GM23338 (cell line): ENCODE results near the gene MAPK8IP3. TPM values are rescaled to one million over a fixed set of nuclear protein-coding genes. Genes with fewer than 3 reads are reported as not detected.

Experiments used
- ATAC-seq: fragments of 200-7000 bp; cut with Tn5 transposase; 3 replicates; pipeline ENCODE4 v1.9.1; 2020
- DNase-seq: peaks from one replicate; pipeline ENCODE4 v3.0.0-alpha.2; 2015; ENCODE audit warnings: low spot score
- H2AFZ ChIP-seq: fragments of 200-600 bp; sonication (generic); 2 replicates; pipeline ENCODE4 v1.8.0; 2016; ENCODE audit warnings: antibody characterized with exemption, mild to moderate bottlenecking, moderate library complexity
- H3F3A ChIP-seq: fragments of 200-600 bp; sonication (generic); replicated peaks from 2 replicates; pipeline ENCODE4 v1.8.0; 2017; ENCODE audit warnings: antibody characterized with exemption, mixed run types, low read depth
- H3K27ac ChIP-seq: fragments of 200-600 bp; sonication (generic); 2 replicates; pipeline ENCODE4 v1.6.1; 2016; ENCODE audit warnings: low read depth
- H3K27me3 ChIP-seq: fragments of 200-600 bp; sonication (generic); 2 replicates; pipeline ENCODE4 v1.8.0; 2016; ENCODE audit warnings: mild to moderate bottlenecking, mixed run types, moderate library complexity; ENCODE audit not compliant: insufficient read depth
- H3K36me3 ChIP-seq: fragments of 200-600 bp; sonication (generic); 2 replicates; pipeline ENCODE4 v1.8.0; 2016; ENCODE audit warnings: mild to moderate bottlenecking; ENCODE audit not compliant: insufficient read depth
- H3K4me1 ChIP-seq: fragments of 200-600 bp; sonication (generic); 2 replicates; pipeline ENCODE4 v1.8.0; 2016; ENCODE audit warnings: mild to moderate bottlenecking, moderate library complexity; ENCODE audit not compliant: insufficient read depth
- H3K4me2 ChIP-seq: fragments of 200-600 bp; sonication (generic); 2 replicates; pipeline ENCODE4 v1.7.1; 2017; ENCODE audit warnings: mixed run types
- H3K4me3 ChIP-seq: fragments of 200-600 bp; sonication (generic); 2 replicates; pipeline ENCODE4 v1.6.1; 2016; ENCODE audit warnings: mixed run types
- H3K79me2 ChIP-seq: fragments of 200-600 bp; sonication (generic); replicated peaks from 2 replicates; pipeline ENCODE4 v1.8.0; 2017; ENCODE audit warnings: mild to moderate bottlenecking; ENCODE audit not compliant: insufficient read depth
- H3K9me2 ChIP-seq: fragments of 200-600 bp; sonication (generic); 2 replicates; pipeline ENCODE4 v1.8.0; 2017; ENCODE audit not compliant: insufficient read depth
- H4K20me1 ChIP-seq: fragments of 200-600 bp; sonication (generic); replicated peaks from 2 replicates; pipeline ENCODE4 v1.8.0; 2017; ENCODE audit warnings: mild to moderate bottlenecking; ENCODE audit not compliant: insufficient read depth
- H3K27ac Mint-ChIP-seq: 2 replicates; pipeline ENCODE4 v1.8.0; 2020; ENCODE audit warnings: inconsistent platforms, mild to moderate bottlenecking, moderate library complexity, mixed read lengths
- H3K27me3 Mint-ChIP-seq: 3 replicates; pipeline ENCODE4 v1.8.0; 2022; ENCODE audit warnings: low read depth, mild to moderate bottlenecking, moderate library complexity, mixed read lengths, inconsistent platforms; ENCODE audit not compliant: insufficient read depth, poor library complexity
- H3K36me3 Mint-ChIP-seq: 3 replicates; pipeline ENCODE4 v1.8.0; 2021; ENCODE audit warnings: low read depth, mild to moderate bottlenecking, inconsistent platforms, moderate library complexity, mixed read lengths
- H3K4me1 Mint-ChIP-seq: 3 replicates; pipeline ENCODE4 v1.8.0; 2020; ENCODE audit warnings: mild to moderate bottlenecking, inconsistent platforms, mixed read lengths
- H3K4me3 Mint-ChIP-seq: 3 replicates; pipeline ENCODE4 v1.8.0; 2021; ENCODE audit warnings: moderate library complexity, mild to moderate bottlenecking, inconsistent platforms, mixed read lengths
- H3K9me3 Mint-ChIP-seq: 3 replicates; pipeline ENCODE4 v1.8.0; 2020; ENCODE audit warnings: moderate library complexity, mild to moderate bottlenecking, inconsistent platforms, mixed read lengths
- CREB1 ChIP-seq: fragments of 250-450 bp; sonication (Bioruptor Pico); IDR thresholded peaks from 2 replicates; pipeline ENCODE4 v1.5.0; 2020; ENCODE audit warnings: low read depth, mild to moderate bottlenecking, moderate library complexity
- EZH2 ChIP-seq: fragments of 200-600 bp; sonication (generic); IDR thresholded peaks from one replicate; pipeline ENCODE4 v1.8.0; 2017; ENCODE audit warnings: antibody characterized with exemption, mild to moderate bottlenecking, low read depth; ENCODE audit not compliant: unreplicated experiment
- JUNB ChIP-seq: IDR thresholded peaks from one replicate; pipeline ENCODE4 v1.6.1; 2016; ENCODE audit warnings: antibody characterized with exemption; ENCODE audit not compliant: unreplicated experiment
- NANOG ChIP-seq: IDR thresholded peaks from 2 replicates; pipeline ENCODE4 v1.6.1; 2016; ENCODE audit warnings: antibody characterized with exemption, borderline replicate concordance
- STAT1 ChIP-seq: IDR thresholded peaks from one replicate; pipeline ENCODE4 v1.6.1; 2016; ENCODE audit warnings: antibody characterized with exemption; ENCODE audit not compliant: unreplicated experiment
- ZNF114 ChIP-seq: fragments of 250-450 bp; sonication (Bioruptor Pico); IDR thresholded peaks from 2 replicates; pipeline ENCODE4 v1.5.0; 2020; ENCODE audit warnings: mild to moderate bottlenecking, moderate library complexity
- ZNF331 ChIP-seq: fragments of 250-450 bp; sonication (Bioruptor Pico); IDR thresholded peaks from 2 replicates; pipeline ENCODE4 v1.5.0; 2020; ENCODE audit warnings: low read depth, mild to moderate bottlenecking, moderate library complexity
- polyA plus RNA-seq: library from polyadenylated mRNA; unstranded; fragments of >200 nt; fragmentation: Nextera tagmentation; extraction: Ambion mirVana; gene quantifications from 2 replicates; pipeline ENCODE4 v1.2.1, GENCODE V29; 2016
- total RNA-seq: library from RNA; depleted of rRNA; stranded (reverse); fragments of >200 nt; shearing (Covaris generic); gene quantifications from 2 replicates; pipeline ENCODE4 v1.2.3, GENCODE V29; 2014
- TF ChIP-seq, protein P1 (sequence below): IDR thresholded peaks from 2 replicates; pipeline ENCODE4 v1.6.1; 2016; ENCODE audit warnings: antibody characterized with exemption
- TF ChIP-seq, protein P2 (sequence below): fragments of 250-450 bp; sonication (Bioruptor Pico); IDR thresholded peaks from 2 replicates; pipeline ENCODE4 v1.5.0; 2020; ENCODE audit warnings: mild to moderate bottlenecking, moderate library complexity

Gene MAPK8IP3
- total and polyA plus RNA-seq, 2 experiments from 2014 or later, result 11.3 to 58.4 TPM

DNA sequence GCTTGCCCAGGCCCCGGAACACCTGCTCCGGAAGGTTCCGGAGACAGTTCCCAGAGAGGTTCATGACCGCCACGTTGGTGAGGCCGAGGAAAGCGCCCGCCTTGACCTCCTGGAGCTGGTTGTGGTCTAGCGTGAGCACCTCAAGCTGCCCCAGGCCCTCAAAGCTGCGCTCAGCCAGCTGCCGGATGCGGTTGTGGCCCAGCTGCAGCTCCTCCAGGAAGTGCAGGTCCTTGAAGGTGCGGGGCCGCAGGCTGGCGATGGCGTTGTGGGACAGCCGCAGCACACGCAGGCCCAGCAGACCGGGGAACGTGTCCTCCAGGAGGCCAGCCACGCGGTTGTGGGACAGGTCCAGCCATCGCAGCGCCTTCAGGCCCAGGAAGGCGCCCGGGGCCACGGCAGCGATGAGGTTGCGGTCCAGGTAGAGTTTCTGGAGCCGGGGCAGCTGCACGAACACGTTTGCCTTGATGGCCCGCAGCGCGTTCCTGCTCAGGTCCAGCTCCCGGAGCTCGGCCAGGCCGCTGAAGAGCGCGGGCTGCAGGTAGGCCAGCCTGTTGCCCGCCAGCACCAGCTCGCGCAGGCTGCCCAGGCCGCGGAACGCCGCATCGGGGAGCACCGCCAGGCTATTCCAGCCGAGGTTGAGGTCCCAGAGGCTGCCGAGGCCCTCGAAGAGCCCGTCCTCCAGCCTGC lies 85.4 kb downstream of the MAPK8IP3 start:
- Mint-ChIP-seq H3K27ac (no peak overlapping the region), H3K27me3 (no peaks in the 10 kb centered on the region), H3K9me3 (peaks cover 3% of the 10 kb centered on the region; the same call in 2 of the 3 replicates), H3K4me1 (no peaks in the 10 kb centered on the region), H3K4me3 (no peak overlapping the region), H3K36me3 (peaks cover 9% of the 10 kb centered on the region; the same call in 2 of the 3 replicates)
- Histone ChIP-seq H3K4me3 (no peak overlapping the region), H3K4me2 (no peak overlapping the region), H4K20me1 (no peaks in the 10 kb centered on the region), H2AFZ (no peak overlapping the region), H3K4me1 (no peaks in the 10 kb centered on the region), H3K27ac (no peak overlapping the region), H3F3A (no peaks in the 10 kb centered on the region), H3K27me3 (no peaks in the 10 kb centered on the region), H3K36me3 (no peaks in the 10 kb centered on the region), H3K9me2 (no peaks in the 10 kb centered on the region), H3K79me2 (peaks cover 2% of the 10 kb centered on the region; the same call in 1 of the 2 replicates)
- TF ChIP-seq JUNB (no peak), EZH2 (no peak), STAT1 (no peak), NANOG (no peak), ZNF114 (CRISPR knock-in tag) (no peak), ZNF331 (CRISPR knock-in tag) (no peak), CREB1 (CRISPR knock-in tag) (no peak)
- TF ChIP-seq, protein P1, sequence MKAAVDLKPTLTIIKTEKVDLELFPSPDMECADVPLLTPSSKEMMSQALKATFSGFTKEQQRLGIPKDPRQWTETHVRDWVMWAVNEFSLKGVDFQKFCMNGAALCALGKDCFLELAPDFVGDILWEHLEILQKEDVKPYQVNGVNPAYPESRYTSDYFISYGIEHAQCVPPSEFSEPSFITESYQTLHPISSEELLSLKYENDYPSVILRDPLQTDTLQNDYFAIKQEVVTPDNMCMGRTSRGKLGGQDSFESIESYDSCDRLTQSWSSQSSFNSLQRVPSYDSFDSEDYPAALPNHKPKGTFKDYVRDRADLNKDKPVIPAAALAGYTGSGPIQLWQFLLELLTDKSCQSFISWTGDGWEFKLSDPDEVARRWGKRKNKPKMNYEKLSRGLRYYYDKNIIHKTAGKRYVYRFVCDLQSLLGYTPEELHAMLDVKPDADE, result no peak
- TF ChIP-seq, protein P2, sequence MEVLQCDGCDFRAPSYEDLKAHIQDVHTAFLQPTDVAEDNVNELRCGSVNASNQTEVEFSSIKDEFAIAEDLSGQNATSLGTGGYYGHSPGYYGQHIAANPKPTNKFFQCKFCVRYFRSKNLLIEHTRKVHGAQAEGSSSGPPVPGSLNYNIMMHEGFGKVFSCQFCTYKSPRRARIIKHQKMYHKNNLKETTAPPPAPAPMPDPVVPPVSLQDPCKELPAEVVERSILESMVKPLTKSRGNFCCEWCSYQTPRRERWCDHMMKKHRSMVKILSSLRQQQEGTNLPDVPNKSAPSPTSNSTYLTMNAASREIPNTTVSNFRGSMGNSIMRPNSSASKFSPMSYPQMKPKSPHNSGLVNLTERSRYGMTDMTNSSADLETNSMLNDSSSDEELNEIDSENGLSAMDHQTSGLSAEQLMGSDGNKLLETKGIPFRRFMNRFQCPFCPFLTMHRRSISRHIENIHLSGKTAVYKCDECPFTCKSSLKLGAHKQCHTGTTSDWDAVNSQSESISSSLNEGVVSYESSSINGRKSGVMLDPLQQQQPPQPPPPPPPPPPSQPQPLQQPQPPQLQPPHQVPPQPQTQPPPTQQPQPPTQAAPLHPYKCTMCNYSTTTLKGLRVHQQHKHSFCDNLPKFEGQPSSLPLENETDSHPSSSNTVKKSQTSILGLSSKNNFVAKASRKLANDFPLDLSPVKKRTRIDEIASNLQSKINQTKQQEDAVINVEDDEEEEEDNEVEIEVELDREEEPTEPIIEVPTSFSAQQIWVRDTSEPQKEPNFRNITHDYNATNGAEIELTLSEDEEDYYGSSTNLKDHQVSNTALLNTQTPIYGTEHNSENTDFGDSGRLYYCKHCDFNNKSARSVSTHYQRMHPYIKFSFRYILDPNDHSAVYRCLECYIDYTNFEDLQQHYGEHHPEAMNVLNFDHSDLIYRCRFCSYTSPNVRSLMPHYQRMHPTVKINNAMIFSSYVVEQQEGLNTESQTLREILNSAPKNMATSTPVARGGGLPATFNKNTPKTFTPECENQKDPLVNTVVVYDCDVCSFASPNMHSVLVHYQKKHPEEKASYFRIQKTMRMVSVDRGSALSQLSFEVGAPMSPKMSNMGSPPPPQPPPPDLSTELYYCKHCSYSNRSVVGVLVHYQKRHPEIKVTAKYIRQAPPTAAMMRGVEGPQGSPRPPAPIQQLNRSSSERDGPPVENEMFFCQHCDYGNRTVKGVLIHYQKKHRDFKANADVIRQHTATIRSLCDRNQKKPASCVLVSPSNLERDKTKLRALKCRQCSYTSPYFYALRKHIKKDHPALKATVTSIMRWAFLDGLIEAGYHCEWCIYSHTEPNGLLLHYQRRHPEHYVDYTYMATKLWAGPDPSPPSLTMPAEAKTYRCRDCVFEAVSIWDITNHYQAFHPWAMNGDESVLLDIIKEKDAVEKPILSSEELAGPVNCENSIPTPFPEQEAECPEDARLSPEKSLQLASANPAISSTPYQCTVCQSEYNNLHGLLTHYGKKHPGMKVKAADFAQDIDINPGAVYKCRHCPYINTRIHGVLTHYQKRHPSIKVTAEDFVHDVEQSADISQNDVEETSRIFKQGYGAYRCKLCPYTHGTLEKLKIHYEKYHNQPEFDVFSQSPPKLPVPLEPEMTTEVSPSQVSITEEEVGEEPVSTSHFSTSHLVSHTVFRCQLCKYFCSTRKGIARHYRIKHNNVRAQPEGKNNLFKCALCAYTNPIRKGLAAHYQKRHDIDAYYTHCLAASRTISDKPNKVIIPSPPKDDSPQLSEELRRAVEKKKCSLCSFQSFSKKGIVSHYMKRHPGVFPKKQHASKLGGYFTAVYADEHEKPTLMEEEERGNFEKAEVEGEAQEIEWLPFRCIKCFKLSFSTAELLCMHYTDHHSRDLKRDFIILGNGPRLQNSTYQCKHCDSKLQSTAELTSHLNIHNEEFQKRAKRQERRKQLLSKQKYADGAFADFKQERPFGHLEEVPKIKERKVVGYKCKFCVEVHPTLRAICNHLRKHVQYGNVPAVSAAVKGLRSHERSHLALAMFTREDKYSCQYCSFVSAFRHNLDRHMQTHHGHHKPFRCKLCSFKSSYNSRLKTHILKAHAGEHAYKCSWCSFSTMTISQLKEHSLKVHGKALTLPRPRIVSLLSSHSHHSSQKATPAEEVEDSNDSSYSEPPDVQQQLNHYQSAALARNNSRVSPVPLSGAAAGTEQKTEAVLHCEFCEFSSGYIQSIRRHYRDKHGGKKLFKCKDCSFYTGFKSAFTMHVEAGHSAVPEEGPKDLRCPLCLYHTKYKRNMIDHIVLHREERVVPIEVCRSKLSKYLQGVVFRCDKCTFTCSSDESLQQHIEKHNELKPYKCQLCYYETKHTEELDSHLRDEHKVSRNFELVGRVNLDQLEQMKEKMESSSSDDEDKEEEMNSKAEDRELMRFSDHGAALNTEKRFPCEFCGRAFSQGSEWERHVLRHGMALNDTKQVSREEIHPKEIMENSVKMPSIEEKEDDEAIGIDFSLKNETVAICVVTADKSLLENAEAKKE (CRISPR knock-in tag), result no peak
- ATAC-seq (no peak), DNase-seq (peak; percentile 28)
